A172 (cell line): ENCODE measurements around the gene AGT. TPM values are rescaled to one million over a fixed set of nuclear protein-coding genes. Genes with fewer than 3 reads are reported as not detected.

Experiments
- total RNA-seq: library from RNA; depleted of rRNA; stranded (reverse); fragments of >200 nt; shearing (Covaris generic); gene quantifications from 2 replicates; pipeline ENCODE4 v1.2.3, GENCODE V29; 2014; rRNA removed

AGT gene
- total RNA-seq, 1 experiment from 2014 or later = 14.6 TPM

Other genes starting within 250 kb of the AGT start
- 30.7 and 31.7 TPM in 2 replicates for gene COG2, start 71.6 kb downstream of the AGT start, total RNA-seq
- gene CAPN9, start 33.3 kb upstream of the AGT start, total RNA-seq = not detected in 2 replicates
- gene C1orf198, start 154.4 kb upstream of the AGT start, total RNA-seq = 42.9 and 43.6 TPM in 2 replicates